GM21423 (cell line): Measurements from ENCODE around the gene FKBP2.

Experiments used
- ATAC-seq: cut with Tn5 transposase; IDR thresholded peaks from one replicate; pipeline ENCODE4 v1.9.1; 2021; ENCODE audit warnings: mild to moderate bottlenecking, moderate library complexity; ENCODE audit not compliant: unreplicated experiment

FKBP2 gene

GRCh38 chr11:64281957-64282770 lies 41.3 kb downstream of the FKBP2 start:
- ATAC-seq, result no peak

GRCh38 chr11:64283092-64283491 lies 42.2 kb downstream of the FKBP2 start:
- no peak for ATAC-seq

- ATAC-seq, result peak; percentile 68
These were observed 43.4 kb downstream of the FKBP2 start, which contains the start of gene BAD for GRCh38 chr11:64284048-64284961. TSS of gene BAD (minus strand) at chr11:64284665. CDS start at chr11:64284368, 297 bp downstream.

GRCh38 chr11:64284962-64285884 lies 44.3 kb downstream of the FKBP2 start, which contains the start of gene GPR137:
TSS of gene GPR137 (plus strand) at chr11:64285848. CDS start at chr11:64286525, 677 bp downstream.
- peak; percentile 56 for ATAC-seq

- ATAC-seq, result peak; percentile 0
These were observed 45.2 kb downstream of the FKBP2 start for GRCh38 chr11:64285885-64286800.

- no peak for ATAC-seq
These were observed 45.9 kb downstream of the FKBP2 start for GRCh38 chr11:64286801-64287159.

- ATAC-seq, result no peak
These were observed 46.9 kb downstream of the FKBP2 start for GRCh38 chr11:64287676-64288352.

- ATAC-seq, result no peak
These were observed 47.5 kb downstream of the FKBP2 start for GRCh38 chr11:64288353-64288750.

- no peak for ATAC-seq
These were observed 48.2 kb downstream of the FKBP2 start for GRCh38 chr11:64289002-64289564.

GRCh38 chr11:64290352-64291261 lies 49.7 kb downstream of the FKBP2 start:
- no peak for ATAC-seq

GRCh38 chr11:64291262-64291751 lies 50.4 kb downstream of the FKBP2 start, which contains the start of gene KCNK4:
TSS of gene KCNK4 (plus strand) at chr11:64291302. CDS start at chr11:64293019, 1,717 bp downstream.
- no peak for ATAC-seq

- ATAC-seq, result no peak
These were observed 51.0 kb downstream of the FKBP2 start for GRCh38 chr11:64291752-64292459.

- no peak for ATAC-seq
These were observed 51.8 kb downstream of the FKBP2 start for GRCh38 chr11:64292460-64293254.
